ENCODE measurements around the gene PLEKHG3.

PLEKHG3 gene

DNA sequence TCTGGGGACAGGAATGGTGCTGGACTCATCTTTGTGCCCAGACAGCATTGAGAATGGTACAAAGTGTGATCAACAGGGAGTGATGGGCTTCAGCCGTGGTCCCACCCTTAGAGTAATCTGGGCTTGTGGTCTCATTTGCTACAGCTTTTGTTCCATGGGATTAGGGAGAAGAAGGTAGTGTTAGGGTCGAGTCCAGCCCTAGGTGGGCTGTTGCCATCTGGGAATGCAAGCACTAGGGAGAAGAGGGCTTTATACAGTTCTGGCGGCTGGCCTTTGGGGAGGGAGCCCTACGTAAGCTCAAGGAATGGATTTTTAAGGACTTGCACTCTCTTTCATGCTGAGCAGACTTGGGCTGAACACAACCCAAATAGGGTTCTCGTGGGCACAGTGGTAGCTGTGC is 4.9 kb downstream of the PLEKHG3 start:
- no peaks in the 10 kb centered on the region for H3K79me2 ChIP-seq (ENCODE audit: control insufficient read depth, low read length)
- H3K27ac ChIP-seq (ENCODE audit: low read depth, low read length): no peak overlapping the region
- TF ChIP-seq EZH2phosphoT487 (IDR thresholded peaks at IDR 0.05; ENCODE audit: borderline replicate concordance, low read length): no peak
- TF ChIP-seq, protein P1, sequence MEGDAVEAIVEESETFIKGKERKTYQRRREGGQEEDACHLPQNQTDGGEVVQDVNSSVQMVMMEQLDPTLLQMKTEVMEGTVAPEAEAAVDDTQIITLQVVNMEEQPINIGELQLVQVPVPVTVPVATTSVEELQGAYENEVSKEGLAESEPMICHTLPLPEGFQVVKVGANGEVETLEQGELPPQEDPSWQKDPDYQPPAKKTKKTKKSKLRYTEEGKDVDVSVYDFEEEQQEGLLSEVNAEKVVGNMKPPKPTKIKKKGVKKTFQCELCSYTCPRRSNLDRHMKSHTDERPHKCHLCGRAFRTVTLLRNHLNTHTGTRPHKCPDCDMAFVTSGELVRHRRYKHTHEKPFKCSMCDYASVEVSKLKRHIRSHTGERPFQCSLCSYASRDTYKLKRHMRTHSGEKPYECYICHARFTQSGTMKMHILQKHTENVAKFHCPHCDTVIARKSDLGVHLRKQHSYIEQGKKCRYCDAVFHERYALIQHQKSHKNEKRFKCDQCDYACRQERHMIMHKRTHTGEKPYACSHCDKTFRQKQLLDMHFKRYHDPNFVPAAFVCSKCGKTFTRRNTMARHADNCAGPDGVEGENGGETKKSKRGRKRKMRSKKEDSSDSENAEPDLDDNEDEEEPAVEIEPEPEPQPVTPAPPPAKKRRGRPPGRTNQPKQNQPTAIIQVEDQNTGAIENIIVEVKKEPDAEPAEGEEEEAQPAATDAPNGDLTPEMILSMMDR (IDR thresholded peaks at IDR 0.05; ENCODE audit: low read depth, low read length, poor library complexity, severe bottlenecking): no peak
- H4K20me1 ChIP-seq (ENCODE audit: control insufficient read depth, insufficient read depth, low read depth, low read length): no peaks in the 10 kb centered on the region
- H3K36me3 ChIP-seq (ENCODE audit: control insufficient read depth, low read length): no peaks in the 10 kb centered on the region
- no peaks in the 10 kb centered on the region for H3F3A ChIP-seq (ENCODE audit: control insufficient read depth, insufficient read depth)
- no peaks in the 10 kb centered on the region for H3K9me2 ChIP-seq (replicated peaks; ENCODE audit: control insufficient read depth, low read length)
- no peaks in the 10 kb centered on the region for H3K4me1 ChIP-seq (ENCODE audit: control insufficient read depth, low read length)
- H3K27me3 ChIP-seq (ENCODE audit: control insufficient read depth, low read length): peaks cover 35% of the 10 kb centered on the region
- H3K4me2 ChIP-seq (ENCODE audit: low read length): no peak overlapping the region
- H3K9me3 ChIP-seq (ENCODE audit: control insufficient read depth, insufficient read depth, low read length): no peaks in the 10 kb centered on the region
- H3K4me3 ChIP-seq (ENCODE audit: low read length): no peak overlapping the region

- no peaks in the 10 kb centered on the region for H3K4me1 ChIP-seq (ENCODE audit: control insufficient read depth, low read length)
- peaks cover 17% of the 10 kb centered on the region for H3K27me3 ChIP-seq (ENCODE audit: control insufficient read depth, low read length)
- no peak overlapping the region for H3K4me3 ChIP-seq (ENCODE audit: low read length)
- H4K20me1 ChIP-seq (ENCODE audit: control insufficient read depth, insufficient read depth, low read depth, low read length): no peaks in the 10 kb centered on the region
- H3K79me2 ChIP-seq (ENCODE audit: control insufficient read depth, low read length): no peaks in the 10 kb centered on the region
- H3K36me3 ChIP-seq (ENCODE audit: control insufficient read depth, low read length): no peaks in the 10 kb centered on the region
- H3F3A ChIP-seq (ENCODE audit: control insufficient read depth, insufficient read depth): no peaks in the 10 kb centered on the region
- H3K9me2 ChIP-seq (replicated peaks; ENCODE audit: control insufficient read depth, low read length): no peaks in the 10 kb centered on the region
- TF ChIP-seq, protein P1 (IDR thresholded peaks at IDR 0.05; ENCODE audit: low read depth, low read length, poor library complexity, severe bottlenecking): no peak
- TF ChIP-seq EZH2phosphoT487 (IDR thresholded peaks at IDR 0.05; ENCODE audit: borderline replicate concordance, low read length): no peak
- no peaks in the 10 kb centered on the region for H3K9me3 ChIP-seq (ENCODE audit: control insufficient read depth, insufficient read depth, low read length)
- H3K27ac ChIP-seq (ENCODE audit: low read depth, low read length): no peak overlapping the region
- no peak overlapping the region for H3K4me2 ChIP-seq (ENCODE audit: low read length)
Measured at GRCh38 chr14:64711039-64711438, 6.8 kb downstream of the PLEKHG3 start.

DNA sequence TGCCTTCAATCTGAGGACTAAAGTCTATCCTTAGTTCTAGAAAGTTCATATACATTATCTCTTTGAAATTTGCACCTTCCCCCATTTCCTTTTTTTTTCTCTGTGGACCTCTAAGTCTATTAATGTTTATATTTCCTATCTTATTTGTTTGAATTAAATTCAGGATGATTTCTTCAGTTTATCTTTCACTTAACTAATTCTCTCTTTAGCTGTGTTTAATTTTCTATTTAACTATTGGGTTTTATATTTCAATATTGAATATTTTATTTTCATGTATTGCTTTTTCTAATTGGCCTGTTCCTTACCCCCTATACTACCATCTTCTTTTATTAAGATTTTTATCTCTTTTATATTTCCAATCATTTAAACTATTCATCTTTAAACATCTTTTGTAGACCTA is 9.5 kb downstream of the PLEKHG3 start:
- H3K27ac ChIP-seq (ENCODE audit: low read depth, low read length): no peak overlapping the region
- H3K4me1 ChIP-seq (ENCODE audit: control insufficient read depth, low read length): no peaks in the 10 kb centered on the region
- H3K4me2 ChIP-seq (ENCODE audit: low read length): no peak overlapping the region
- no peak overlapping the region for H3K4me3 ChIP-seq (ENCODE audit: low read length)
- peaks cover 6% of the 10 kb centered on the region for H3K27me3 ChIP-seq (ENCODE audit: control insufficient read depth, low read length)
- no peaks in the 10 kb centered on the region for H3K9me2 ChIP-seq (replicated peaks; ENCODE audit: control insufficient read depth, low read length)
- H3K79me2 ChIP-seq (ENCODE audit: control insufficient read depth, low read length): no peaks in the 10 kb centered on the region
- TF ChIP-seq, protein P1 (IDR thresholded peaks at IDR 0.05; ENCODE audit: low read depth, low read length, poor library complexity, severe bottlenecking): no peak
- H3K9me3 ChIP-seq (ENCODE audit: control insufficient read depth, insufficient read depth, low read length): no peaks in the 10 kb centered on the region
- no peaks in the 10 kb centered on the region for H3F3A ChIP-seq (ENCODE audit: control insufficient read depth, insufficient read depth)
- H3K36me3 ChIP-seq (ENCODE audit: control insufficient read depth, low read length): no peaks in the 10 kb centered on the region
- H4K20me1 ChIP-seq (ENCODE audit: control insufficient read depth, insufficient read depth, low read depth, low read length): no peaks in the 10 kb centered on the region
